Renal cortical epithelial cell (primary cell): ENCODE data around the gene ABCG1. TPM values are rescaled to one million over a fixed set of nuclear protein-coding genes. Genes with fewer than 3 reads are reported as not detected.

ENCODE experiments used
- DNase-seq: peaks from one replicate; pipeline ENCODE4 v3.0.0-alpha.2; 2011; ENCODE audit warnings: low read depth
- total RNA-seq: library from RNA; depleted of rRNA; stranded (reverse); fragments of >200 nt; gene quantifications from 2 replicates; pipeline ENCODE4 v1.2.3, GENCODE V29; 2014

ABCG1 gene
- total RNA-seq, 1 donor from 2014 or later = 0.85 TPM

GRCh38 chr21:42321231-42321630 is 102.3 kb downstream of the ABCG1 start:
- no peak for DNase-seq

GRCh38 chr21:42321845-42322244 is 102.9 kb downstream of the ABCG1 start:
- DNase-seq = no peak

DNA sequence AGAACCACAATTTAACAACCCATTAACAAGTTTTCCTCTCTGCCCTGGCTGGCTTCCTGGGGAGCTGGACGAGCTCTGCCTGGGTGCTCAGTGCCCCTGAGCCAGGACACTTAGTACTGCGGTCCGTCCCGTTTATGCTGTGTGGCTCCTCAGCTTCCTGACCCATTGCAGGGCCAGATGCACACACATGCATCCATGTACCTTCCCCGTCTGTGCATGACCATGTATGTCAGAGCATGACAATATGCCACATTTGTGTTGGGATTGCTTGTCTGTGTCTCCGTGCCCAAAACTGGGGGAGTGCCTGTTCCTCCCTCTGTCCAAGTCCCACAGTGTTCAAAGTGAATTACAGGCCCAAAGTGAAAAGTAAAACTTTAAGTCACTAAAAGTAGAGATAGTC is 106.0 kb downstream of the ABCG1 start:
- no peak for DNase-seq

GRCh38 chr21:42330380-42331371 is 111.7 kb downstream of the ABCG1 start:
- no peak for DNase-seq

DNA sequence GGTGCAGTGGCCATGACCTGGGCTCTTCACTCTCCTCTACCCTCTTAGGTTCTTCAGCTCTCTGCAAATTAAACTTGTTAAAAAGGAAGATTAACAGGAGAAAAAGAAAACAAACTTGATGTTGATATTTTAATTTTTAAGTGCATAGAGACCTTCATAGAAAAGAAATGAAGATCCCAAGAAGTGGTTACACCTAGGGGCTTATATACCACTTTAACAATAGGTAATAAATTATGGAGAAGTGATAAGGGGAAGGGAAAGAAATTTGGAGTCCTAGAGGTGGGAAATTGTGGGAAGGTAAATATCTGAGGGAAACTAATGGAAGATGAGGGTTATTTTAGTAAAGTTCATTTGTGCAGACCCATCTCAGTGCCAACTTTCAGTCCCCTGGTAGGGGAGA is 112.7 kb downstream of the ABCG1 start:
- no peak for DNase-seq

- no peak for DNase-seq
These were observed 113.8 kb downstream of the ABCG1 start for GRCh38 chr21:42332557-42333317.

- DNase-seq = peak; percentile 44
These were observed 117.1 kb downstream of the ABCG1 start for GRCh38 chr21:42336054-42336453.

GRCh38 chr21:42337276-42337675 is 118.3 kb downstream of the ABCG1 start:
- DNase-seq = no peak

GRCh38 chr21:42337830-42338728 is 119.1 kb downstream of the ABCG1 start:
- peak; percentile 94 for DNase-seq

DNA sequence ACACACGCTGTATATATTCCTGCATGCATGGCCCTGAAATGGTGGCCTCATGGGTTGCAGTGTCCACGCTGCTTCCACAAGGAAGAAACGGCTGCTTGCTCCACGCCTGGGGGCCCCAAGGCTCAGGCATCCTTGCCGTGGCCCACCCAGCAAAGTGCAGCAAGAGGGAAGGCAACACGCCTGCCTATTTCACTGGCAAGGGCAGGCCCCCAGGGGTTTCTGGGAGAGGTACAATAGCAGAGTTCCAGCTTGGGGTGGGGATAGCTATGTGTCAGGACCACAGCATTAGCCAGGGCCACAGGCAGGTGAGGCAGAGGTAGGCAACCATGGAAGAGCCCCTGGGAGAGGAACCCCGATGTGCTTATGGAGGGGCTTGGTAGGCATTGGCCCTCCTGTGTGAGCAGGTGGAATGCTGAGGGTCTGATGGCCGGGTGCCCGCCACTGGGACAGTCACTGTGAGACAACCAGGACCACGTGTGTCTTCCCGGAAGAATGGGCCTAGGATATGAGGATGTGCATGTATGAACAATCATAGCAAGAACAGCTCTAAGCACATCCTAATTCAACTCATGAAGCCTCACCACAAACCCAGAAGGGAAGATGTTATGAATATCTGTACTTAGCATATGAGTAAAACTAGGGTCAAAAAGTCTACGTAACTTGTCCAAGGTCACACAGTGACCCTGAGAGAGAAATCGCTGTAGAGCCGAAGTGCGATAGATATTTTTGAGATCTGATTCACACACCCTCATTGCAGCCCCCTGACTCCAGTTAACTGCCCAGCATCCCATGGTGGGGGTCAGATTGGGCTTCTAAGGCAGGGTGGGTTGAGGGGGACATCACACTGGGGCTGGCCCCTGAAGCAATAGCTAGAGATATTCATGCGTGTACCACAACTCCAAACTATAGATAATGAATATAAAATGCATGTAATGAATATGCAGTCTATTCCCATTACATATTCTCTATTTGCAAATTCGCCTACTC is 120.1 kb downstream of the ABCG1 start:
- no peak for DNase-seq

GRCh38 chr21:42340187-42341050 is 121.5 kb downstream of the ABCG1 start:
- no peak for DNase-seq

DNA sequence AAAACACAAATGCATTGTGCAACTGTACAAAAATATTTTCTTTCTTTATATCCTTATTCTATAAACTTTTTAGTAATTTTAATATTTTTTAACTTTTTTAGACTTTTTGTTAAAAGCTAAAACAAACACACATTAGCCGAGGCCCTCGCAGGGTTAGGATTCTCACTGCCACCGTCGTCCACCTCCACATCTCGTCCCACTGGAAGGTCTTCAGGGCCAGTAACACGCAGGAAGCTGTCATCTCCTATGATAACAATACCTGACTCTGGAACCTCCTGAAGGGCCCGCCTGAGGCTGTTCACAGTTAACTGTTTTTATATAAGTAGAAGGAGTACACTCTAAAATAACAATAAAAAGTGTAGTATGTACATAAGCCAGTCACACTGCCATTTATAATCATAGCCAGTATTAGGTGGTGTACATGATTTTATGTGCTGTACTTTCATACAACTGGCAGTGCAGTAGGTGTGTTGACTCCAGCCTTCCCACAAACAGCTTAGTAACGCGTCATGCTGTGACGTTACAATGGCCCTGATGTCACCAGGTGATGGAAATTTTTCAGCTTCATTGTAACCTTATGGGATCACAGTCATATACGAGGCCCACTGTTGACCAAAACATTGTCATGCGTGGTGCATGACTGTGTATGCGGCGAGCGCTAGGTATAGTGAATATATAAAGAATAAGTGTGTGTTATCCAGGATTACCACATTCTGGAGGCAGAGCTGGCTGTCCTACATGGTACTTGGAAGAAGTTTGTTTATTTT is 123.0 kb downstream of the ABCG1 start:
- no peak for DNase-seq

- DNase-seq = no peak
These were observed 124.2 kb downstream of the ABCG1 start for GRCh38 chr21:42343101-42343500.

GRCh38 chr21:42343556-42343955 is 124.6 kb downstream of the ABCG1 start:
- DNase-seq = no peak

DNA sequence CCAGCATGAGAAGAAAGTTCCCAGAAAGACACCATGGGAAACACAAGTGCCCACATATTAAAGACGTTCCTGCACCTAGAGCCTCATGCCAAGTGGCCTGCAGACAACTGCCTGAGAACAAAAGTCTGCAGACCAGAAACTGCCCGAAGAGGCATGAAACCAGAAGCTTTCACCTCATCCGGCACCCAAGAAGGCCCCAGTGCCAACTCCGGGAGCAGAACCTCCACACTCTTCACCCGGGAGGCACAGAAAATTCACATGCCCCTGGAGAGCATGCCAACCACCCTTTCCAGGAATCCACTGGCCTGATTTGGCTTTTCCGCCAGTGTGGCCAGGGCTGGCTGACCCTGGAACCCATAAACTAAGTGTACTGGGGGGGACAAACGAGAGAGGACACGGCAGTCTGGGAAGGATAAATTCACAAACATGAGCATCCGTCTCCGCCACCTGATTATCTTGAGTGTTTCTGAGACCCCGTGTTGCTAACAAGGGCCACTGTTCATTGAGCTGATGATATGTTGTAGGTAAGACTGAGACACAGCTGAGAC is 125.1 kb downstream of the ABCG1 start:
- DNase-seq = no peak

GRCh38 chr21:42344631-42345030 is 125.7 kb downstream of the ABCG1 start:
- no peak for DNase-seq

GRCh38 chr21:42346441-42346840 is 127.5 kb downstream of the ABCG1 start:
- DNase-seq = no peak
